NCI-H345 treated with DMSO at 0.1 percent for 48 hours (cell line): ENCODE data around the gene FLCN.
"Not testable (repeated sequence)": the region's sequence is repeated elsewhere in the genome, so short reads cannot be mapped to it uniquely, and the experiment has no call there.

Source experiments
- DNase-seq: peaks from one replicate; lab custom pipeline; 2025; ENCODE audit not compliant: unreplicated experiment; lab: John Stamatoyannopoulos, UW

FLCN gene

GRCh38 chr17:17188586-17188985, 48.4 kb downstream of the FLCN start:
- no peak for DNase-seq

- no peak for DNase-seq
These were observed 50.1 kb downstream of the FLCN start for GRCh38 chr17:17186551-17187505.

DNA sequence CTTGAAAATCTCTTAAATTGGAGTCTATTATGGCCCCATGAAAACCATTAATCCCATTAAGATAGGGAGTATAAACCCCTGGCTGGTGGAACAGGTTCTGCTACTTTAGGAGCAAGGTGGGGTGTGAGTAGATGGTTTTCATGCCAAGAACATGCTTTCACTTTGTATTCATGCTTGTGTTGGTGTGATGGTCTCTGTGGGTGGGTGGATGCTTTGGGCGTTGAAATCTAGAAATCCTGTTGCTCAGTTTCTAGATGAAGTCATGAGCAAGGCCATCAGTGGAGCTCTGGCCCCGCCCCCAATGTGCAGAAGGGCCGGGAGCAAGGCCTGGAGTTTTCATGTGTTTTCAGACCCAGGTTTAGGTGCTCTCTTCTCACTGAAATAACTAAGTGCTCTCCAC, 50.9 kb downstream of the FLCN start:
- no peak for DNase-seq

GRCh38 chr17:17184985-17185757, 51.8 kb downstream of the FLCN start:
- DNase-seq, result not testable (repeated sequence)

DNA sequence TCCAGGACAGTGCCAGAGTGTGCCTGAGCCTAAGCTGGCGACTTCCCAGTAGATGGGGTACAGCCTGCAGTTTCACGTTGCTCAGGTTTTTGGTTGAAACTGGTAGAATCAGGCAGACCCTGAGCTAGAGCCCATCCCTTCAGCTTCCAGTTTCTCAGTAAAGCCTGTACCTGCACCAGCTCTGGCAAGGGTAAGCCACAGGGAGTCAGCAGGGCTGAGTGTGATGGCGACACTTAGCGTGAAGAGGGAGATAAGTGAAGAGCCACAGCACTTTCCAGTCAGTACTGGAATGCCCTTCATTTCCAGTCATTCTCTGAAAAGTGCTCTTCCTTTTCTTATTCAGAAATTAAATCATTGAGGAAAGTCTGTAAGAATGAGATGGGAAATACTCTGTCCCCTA, 53.2 kb downstream of the FLCN start:
- no peak for DNase-seq

DNA sequence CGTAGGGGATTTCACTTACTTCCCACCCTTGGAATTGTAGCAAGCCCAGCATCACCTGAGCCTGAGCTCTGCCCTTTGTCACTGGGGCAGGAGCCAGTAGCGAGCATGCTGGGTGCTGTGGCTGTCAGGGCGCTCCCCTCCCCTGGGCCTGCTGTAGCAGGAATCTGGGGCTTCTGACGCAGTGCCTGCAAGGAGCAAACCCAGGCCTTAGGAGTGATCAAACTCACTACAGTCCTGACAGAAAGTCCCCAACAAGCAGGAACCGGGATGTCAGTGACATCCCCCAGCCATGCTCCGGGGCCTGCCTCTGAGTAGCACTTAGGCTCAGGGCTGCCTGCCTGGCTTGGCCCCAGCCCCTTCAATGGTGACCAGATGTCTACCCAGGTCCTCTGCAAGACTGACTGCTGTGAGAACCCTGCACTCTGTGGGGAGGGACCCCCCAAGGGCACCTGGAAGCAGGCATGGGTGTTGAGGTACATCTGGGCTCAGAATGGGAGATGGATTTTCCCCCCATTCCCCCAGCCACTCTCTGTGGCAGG, 54.3 kb downstream of the FLCN start:
- DNase-seq, result peak; percentile 9

GRCh38 chr17:17181666-17182597, 55.0 kb downstream of the FLCN start:
- no peak for DNase-seq

GRCh38 chr17:17180741-17181525, 56.0 kb downstream of the FLCN start:
- no peak for DNase-seq

- no peak for DNase-seq
These were observed 56.8 kb downstream of the FLCN start for GRCh38 chr17:17180141-17180603.

DNA sequence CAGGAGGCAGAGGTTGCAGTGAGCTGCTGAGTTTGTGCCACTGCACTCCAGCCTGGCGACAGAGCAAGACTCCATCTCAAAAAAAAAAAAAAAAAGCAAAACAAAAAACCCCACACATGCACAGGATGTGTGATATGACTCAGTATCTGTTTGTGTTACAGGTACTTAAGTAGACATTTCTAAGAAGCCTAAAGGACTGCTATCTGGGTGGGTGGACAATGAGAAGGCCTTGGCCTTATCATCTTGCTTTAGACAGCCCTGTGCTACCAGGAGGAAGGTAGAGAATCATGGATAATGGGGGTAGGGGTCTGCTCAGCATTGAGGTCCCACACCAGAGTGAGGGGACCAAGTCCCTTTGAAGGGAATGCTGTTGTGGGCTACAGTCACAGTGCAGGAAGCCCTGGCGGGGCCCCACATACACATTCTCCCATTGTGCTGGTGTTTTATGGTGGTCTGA, 57.6 kb downstream of the FLCN start:
- no peak for DNase-seq

DNA sequence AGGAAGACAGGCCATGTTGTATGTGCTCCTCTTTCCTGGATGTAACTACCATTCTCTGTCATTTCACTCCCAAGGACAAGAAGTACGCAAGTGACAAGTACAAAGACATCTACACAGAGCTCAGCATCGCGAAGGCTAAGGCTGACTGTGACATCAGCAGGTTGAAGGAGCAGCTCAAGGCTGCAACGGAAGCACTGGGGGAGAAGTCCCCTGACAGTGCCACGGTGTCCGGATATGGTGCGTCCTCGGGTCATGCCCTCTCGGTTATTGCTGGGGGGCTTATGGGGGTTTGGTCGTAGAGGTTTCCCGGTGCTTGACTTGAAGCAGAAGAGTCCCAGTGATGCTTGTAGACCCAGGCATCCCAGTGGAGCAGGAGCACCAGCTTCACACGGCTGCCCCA, 59.8 kb downstream of the FLCN start:
- no peak for DNase-seq

GRCh38 chr17:17176341-17176740, 60.6 kb downstream of the FLCN start:
- no peak for DNase-seq

DNA sequence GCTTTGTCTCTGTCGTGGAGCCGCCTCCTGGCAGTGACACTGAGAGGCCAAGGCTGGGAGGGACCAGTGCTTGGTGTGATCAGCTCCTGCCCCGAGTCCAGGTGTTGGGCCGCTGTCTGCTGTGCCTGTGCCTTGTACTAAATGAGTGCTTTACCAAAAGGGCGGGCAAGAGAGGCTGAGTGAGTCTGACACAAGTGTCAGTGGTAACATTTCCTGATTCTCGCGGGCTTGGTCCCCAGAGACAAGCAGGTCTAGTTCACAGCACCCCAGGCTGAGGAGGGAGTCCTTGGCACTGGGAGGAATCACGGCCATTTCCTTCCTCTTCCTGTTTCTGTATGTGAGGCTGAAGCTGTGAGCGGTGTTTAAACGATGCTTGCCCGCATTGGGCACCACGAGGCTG, 61.1 kb downstream of the FLCN start:
- no peak for DNase-seq

GRCh38 chr17:17175340-17175739, 61.6 kb downstream of the FLCN start:
- DNase-seq, result no peak

GRCh38 chr17:17173921-17174320, 63.0 kb downstream of the FLCN start:
- no peak for DNase-seq

DNA sequence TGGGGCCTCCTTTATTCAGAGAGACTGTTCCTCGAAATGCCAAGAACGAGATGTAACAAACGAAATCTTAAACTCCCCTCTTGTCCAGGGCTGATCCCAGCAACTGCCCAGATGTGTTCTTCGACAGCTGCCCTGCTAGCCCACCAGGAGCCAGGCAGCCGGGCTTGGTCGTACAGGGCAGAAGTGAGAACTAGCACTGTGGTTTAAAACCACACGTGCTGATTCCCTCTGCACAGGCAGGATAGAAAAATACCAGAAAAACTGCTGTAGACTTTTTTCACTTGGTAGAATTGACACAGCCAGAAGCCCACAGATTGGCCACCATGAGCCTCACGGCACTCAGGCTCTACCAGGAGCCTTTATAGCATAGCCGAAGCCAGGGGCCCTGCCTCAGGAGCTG, 64.0 kb downstream of the FLCN start:
- DNase-seq, result no peak

GRCh38 chr17:17172001-17172939, 64.7 kb downstream of the FLCN start:
- no peak for DNase-seq

GRCh38 chr17:17171186-17171585, 65.8 kb downstream of the FLCN start:
- DNase-seq, result no peak
